K562 (cell line): ENCODE results near the gene CIAO1. TPM values are rescaled to one million over a fixed set of nuclear protein-coding genes. Genes with fewer than 3 reads are reported as not detected.

Experiments
- CHD7 ChIP-seq: fragments of 200-600 bp; sonication (generic); IDR thresholded peaks from one replicate; pipeline ENCODE4 v1.6.1; 2012; ENCODE audit warnings: mild to moderate bottlenecking, low read depth, low read length, inconsistent platforms
- EP400 ChIP-seq: fragments of 450-650 bp; IDR thresholded peaks from 2 replicates; pipeline ENCODE4 v1.6.1; 2017; ENCODE audit warnings: antibody characterized with exemption, mild to moderate bottlenecking, moderate library complexity
- FOSL1 ChIP-seq: fragments of 200-800 bp; sonication (Bioruptor generic); conservative IDR thresholded peaks from 2 replicates; pipeline ENCODE4 v1.6.1; 2016; ENCODE audit warnings: missing genetic modification characterization, missing compliant biosample characterization
- SAP30 ChIP-seq: fragments of 200-600 bp; sonication (generic); IDR thresholded peaks from 2 replicates; pipeline ENCODE4 v1.6.1; 2012; ENCODE audit warnings: borderline replicate concordance, low read depth, mild to moderate bottlenecking, moderate library complexity, low read length, control low read depth, inconsistent platforms; ENCODE audit not compliant: insufficient read depth, poor library complexity, severe bottlenecking
- VEZF1 ChIP-seq: fragments of 200-800 bp; sonication (Bioruptor generic); IDR thresholded peaks from 2 replicates; pipeline ENCODE4 v1.6.1; 2017; ENCODE audit warnings: missing genetic modification characterization, missing compliant biosample characterization
- ZBTB8A ChIP-seq: fragments of 450-650 bp; IDR thresholded peaks from 2 replicates; pipeline ENCODE4 v1.6.1; 2018; ENCODE audit warnings: mild to moderate bottlenecking, moderate library complexity; ENCODE audit not compliant: partially characterized antibody
- ZFP36 ChIP-seq: fragments of 150-350 bp; IDR thresholded peaks from 2 replicates; pipeline ENCODE4 v1.6.1; 2018; ENCODE audit warnings: low read length, low read depth; ENCODE audit not compliant: partially characterized antibody
- ZNF395 ChIP-seq: fragments of 200-800 bp; sonication (Bioruptor generic); IDR thresholded peaks from 2 replicates; pipeline ENCODE4 v1.6.1; 2017; ENCODE audit warnings: missing genetic modification characterization, missing compliant biosample characterization
- ZNF431 ChIP-seq: sonication (generic); formaldehyde crosslinking; IDR thresholded peaks from 2 replicates; pipeline ENCODE4 v1.8.0; 2022; ENCODE audit warnings: mild to moderate bottlenecking, missing genetic modification reagents
- polyA plus RNA-seq, 8 experiments: library from polyadenylated mRNA; depleted of rRNA in 4 of 8; stranded (reverse) in 5 of 8; unstranded in 3 of 8; fragments of >200 nt; fragmentation: Nextera tagmentation in 2 of 8; fragmentation: Illumina TruSeq in 1 of 8; extraction: Ambion mirVana in 2 of 8; extraction: Trizol in 1 of 8; gene quantifications; 2 replicates each; pipeline versions ENCODE4 v1.2.1 to v1.2.3, GENCODE V29; 2011 to 2014; ENCODE audit warnings: inconsistent platforms in 1 of 8, missing spikeins in 1 of 8
- total RNA-seq, 7 experiments: library from RNA; depleted of rRNA in 6 of 7; stranded (reverse); fragments of >200 nt in 6 of 7; fragmentation: Illumina TruSeq in 2 of 7; extraction: Trizol in 2 of 7; gene quantifications; 2 replicates each; pipeline versions ENCODE4 v1.2.1 to v1.2.3, GENCODE V29; 2011 to 2021; ENCODE audit warnings: low replicate concordance in 1 of 7

The CIAO1 gene
- total and polyA plus RNA-seq, 9 of the 15 experiments (the other 6 are each of a cell fraction or from before 2014, with no cell fraction given), result 11.4 to 156 (median 92.8) TPM

- TF ChIP-seq CHD7, result no peak
- 0 out of 2 replicates have a peak, but pooled peaks have one; percentile 50 for TF ChIP-seq ZNF395 (CRISPR knock-in tag)
- peak; percentile 98 for TF ChIP-seq EP400
- TF ChIP-seq VEZF1 (CRISPR knock-in tag), result peak; percentile 81
- no peak for TF ChIP-seq ZBTB8A
- peak; percentile 29; the same call in 1 of the 2 replicates for TF ChIP-seq FOSL1 (tag)
- TF ChIP-seq ZFP36, result no peak
- peak; percentile 89 for TF ChIP-seq SAP30
- no peak; the same call in 1 of the 2 replicates for TF ChIP-seq ZNF431 (CRISPR knock-in tag)
These were observed 39.3 kb downstream of the CIAO1 start, which contains the start of gene SNRNP200 (continued) for GRCh38 chr2:96305091-96305978.
